Dermis microvascular lymphatic vessel endothelial cell (primary cell): ENCODE results near the gene KDM4C. TPM values are rescaled to one million over a fixed set of nuclear protein-coding genes. Genes with fewer than 3 reads are reported as not detected.

Experiments used
- DNase-seq, 2 donors: peaks; one replicate each; pipeline versions ENCODE4 v3.0.0 to v3.0.0-alpha.2; 2010; ENCODE audit warnings: low read depth in 2 of 2
- total RNA-seq: library from RNA; depleted of rRNA; stranded (reverse); fragments of >200 nt; gene quantifications from 2 replicates; pipeline ENCODE4 v1.2.1, GENCODE V29; 2014

KDM4C gene
- total RNA-seq, 1 donor from 2014 or later, result 16.0 TPM

- DNase-seq, result no peak
Observed at GRCh38 chr9:7135735-7136134, 378.0 kb downstream of the KDM4C start.

DNA sequence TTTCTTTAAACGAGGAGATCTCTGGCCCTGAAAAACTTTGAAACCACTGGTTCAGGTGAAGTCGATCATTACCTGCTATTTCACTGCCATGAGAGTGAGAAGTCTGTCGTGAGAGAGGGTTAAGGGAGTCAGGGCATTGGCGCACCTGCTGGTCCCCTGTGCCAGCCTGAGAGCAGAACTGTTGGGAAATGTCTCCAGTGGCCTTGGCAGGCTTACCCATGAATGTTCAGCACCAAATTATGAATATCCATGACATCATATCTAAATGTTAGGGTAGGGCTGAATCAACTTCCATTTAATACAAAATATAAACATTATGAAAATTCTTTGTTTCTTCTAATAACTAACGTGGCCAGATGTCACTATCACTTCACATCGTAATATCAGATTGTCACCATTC, 379.3 kb downstream of the KDM4C start:
- DNase-seq, result no peak

DNA sequence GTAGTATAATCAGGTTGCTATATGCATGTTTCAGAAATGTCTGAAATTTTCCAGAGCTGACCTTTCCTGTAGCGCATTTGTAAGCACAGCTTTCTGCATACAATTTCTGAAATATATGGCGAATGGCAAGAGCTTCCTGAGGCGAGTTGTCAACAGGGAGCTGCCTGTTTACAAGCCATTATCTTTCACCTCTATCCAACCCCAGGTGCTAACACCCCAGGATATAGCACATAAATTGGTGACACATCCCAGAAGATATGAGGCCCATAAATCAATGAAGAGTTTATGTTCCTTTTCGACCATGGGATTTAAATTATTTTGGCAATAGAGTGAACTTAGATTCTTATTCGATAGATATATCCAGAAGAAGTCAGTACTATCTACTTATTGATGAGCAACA, 379.8 kb downstream of the KDM4C start:
- no peak for DNase-seq

DNA sequence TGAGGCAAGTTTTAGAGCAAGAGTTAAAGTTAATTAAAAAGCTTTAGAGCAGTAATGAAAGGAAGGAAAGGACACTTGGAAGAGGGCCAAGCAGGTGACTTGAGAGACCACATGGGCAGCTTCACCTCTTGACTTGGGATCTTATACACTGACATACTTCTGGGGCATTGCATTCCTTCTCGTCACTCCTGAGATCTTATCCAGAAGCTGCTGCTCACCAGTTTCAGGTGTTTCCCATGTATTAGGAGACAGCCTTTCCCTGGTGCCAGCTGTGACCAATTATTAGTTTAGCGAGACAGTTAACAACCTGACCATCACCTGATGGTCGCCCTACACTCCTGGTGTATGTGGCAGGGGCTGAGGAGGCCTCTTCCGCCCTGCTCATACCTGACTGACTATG, 382.1 kb downstream of the KDM4C start:
- no peak for DNase-seq

DNA sequence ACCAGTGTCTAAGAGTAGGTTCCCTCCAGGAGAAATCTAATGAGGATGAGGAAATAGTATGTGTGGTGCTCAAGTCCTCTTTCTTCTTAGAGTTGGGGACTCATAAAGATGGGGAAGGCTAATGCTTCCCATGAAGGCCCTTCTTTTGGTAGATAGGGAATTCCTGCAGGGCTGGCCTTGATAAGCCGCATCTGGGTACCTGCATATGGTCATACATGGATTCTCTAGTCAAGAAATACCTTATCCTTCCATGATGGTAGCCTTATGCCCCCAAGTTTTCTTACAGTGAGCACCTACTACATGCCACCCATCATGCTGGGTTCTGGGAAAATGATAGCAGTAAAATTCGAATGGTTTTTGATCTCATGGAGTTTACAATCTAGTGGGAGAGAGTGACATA, 382.6 kb downstream of the KDM4C start:
- DNase-seq, result no peak

- no peak for DNase-seq
Observed at GRCh38 chr9:7143645-7144200, 385.9 kb downstream of the KDM4C start.

- no peak for DNase-seq
Observed at GRCh38 chr9:7144265-7145046, 386.7 kb downstream of the KDM4C start.

DNA sequence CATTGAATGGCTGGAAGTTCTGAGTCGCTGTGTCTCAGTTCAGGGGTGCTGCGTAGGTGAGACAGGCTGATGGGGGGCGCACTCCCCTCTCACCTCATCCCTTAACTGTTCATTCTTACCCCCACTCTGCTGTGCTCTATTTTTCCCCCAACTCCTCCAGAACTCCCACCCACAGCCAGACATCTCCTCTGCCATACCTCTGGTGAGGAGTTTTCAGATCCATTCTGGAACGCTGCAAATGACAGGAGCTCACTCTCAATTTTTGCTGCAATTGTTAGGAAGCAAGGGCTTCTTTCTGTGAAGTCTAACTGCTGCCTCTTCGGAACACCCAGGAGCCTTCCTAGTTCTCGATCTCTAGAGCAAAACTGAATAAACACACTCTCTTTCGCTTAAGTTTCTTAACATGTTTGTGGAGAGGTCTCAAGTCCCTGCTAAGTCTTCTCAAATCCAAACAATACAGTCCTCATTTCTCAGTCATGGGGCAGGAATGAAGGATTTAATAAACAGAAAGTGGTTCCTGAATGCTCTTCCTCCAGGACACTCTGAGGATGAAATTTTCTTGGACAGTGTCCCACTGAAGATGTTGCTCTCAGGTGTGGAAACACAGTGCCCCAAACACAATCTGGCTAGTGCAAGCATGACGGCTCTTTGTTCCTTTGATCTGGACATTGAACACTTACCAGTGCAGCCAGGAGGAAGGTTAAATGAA, 387.7 kb downstream of the KDM4C start:
- DNase-seq, result no peak

DNA sequence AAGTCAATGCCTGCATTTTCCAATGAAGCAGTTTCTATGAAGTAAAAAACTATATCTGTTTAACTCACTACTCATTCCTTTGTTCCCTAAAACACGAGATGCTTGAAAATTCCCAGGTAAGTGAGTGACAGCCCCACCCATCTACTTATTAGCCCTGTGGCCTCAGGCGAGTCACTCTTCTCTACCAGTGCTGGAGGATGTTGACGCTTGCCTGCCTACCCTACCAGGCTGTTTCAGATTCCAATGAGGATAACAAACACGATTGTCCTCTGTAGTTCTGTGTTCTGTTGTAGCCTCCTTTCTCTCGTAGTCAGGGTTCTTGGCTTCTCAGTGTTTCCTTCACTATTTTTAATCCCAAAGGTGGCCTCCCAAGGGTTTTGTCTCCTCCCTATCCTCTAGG, 388.8 kb downstream of the KDM4C start:
- DNase-seq, result no peak

GRCh38 chr9:7147121-7148090, 389.6 kb downstream of the KDM4C start:
- DNase-seq, result no peak

DNA sequence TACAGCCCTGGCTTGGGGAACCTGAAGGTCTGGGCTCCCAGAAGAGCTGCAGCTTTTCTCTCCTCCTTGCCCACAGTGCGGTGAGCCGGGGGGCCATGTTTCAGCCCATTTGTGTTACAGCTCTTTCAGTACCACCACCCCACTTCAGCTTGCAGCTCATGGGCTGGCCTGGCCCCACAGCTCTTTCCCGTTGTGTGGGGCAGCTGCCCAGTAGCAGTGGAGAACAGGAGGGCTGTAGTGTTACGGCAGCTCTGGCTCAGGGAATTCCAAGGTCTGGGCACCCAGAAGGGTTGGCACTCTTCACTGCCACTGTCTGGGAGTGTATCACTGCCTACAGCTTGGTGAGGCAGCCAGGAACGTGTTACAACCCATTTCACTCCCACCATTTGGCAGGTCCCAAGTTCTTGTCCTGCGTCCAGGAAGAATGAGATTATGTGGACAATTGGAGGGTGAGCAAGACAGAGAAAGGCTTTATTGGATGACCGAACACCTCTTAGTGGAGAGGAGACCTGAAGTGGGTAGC, 390.5 kb downstream of the KDM4C start:
- no peak for DNase-seq

- no peak for DNase-seq
Observed at GRCh38 chr9:7149258-7149657, 391.5 kb downstream of the KDM4C start.

DNA sequence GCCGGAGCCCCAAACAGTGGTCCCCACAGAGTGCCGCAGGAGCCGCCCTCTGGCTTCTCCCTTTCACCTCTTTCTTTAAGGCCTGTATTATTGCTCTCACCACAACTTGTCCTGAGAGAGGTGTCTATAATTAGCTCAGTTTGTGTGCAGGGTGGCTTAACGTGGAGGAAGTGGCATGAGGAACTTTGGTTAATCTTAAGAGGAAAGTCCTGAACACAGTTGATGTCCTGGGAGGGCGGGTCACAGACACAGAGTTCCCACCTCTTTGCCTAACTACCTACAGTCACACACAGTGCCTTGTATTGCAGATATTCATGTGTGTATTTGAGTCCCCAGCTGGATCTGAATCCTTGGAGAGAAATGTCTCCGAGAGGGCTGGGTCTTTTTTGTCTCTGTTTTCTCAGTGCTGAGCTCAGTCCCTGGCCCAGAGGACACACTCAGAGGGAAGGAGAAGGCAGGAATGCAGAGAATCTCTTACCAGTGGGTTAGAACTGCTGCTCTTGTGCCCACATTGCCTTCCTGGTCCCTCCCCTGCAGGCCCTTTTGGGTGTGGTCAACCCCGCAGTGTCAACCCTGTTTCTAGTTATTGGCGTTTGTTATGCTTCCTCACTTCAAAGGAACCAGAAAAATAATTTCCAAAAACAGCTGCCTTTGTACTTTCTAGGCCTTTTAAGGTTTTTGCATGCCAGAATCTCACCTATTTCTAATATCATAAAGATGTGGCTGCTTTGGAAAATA, 392.5 kb downstream of the KDM4C start:
- no peak for DNase-seq

DNA sequence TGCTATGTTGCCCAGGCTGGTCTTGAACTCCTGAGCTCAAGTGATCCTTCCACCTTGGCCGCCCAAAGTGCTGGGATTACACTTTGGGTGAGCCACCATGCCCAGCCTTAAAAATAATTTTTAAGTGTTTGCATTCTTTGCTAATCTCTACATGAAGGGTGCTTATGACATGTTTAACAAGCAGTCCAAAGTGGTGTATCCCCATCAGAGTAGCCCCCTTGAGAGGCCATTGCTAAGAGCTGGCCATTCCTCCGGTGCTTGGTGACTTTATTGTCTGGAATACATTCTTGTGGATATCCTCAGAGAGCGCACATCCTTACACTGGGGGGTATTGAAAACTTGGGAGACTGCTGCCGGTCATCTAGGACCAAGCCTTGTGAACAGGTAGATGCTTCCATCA, 395.4 kb downstream of the KDM4C start:
- DNase-seq, result no peak

DNA sequence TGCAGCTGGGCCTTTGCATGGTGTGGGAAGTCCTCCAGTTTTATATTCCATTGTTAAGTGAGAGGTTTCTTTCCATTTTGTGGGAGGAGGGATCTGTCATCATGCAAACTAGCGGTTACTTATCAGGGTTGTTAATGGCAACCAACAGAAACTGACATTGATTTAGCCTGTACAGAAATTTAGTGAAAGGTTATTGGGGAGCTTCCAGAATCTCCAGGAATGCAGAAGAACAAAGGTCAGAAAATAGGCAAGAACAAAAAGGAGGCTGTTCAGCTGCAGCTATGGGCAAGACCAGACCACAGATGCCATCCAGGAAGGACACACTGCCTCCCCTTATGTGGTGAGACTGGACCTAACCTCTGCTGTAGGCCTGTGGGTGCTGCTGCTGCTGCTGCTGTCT, 395.8 kb downstream of the KDM4C start:
- no peak for DNase-seq

DNA sequence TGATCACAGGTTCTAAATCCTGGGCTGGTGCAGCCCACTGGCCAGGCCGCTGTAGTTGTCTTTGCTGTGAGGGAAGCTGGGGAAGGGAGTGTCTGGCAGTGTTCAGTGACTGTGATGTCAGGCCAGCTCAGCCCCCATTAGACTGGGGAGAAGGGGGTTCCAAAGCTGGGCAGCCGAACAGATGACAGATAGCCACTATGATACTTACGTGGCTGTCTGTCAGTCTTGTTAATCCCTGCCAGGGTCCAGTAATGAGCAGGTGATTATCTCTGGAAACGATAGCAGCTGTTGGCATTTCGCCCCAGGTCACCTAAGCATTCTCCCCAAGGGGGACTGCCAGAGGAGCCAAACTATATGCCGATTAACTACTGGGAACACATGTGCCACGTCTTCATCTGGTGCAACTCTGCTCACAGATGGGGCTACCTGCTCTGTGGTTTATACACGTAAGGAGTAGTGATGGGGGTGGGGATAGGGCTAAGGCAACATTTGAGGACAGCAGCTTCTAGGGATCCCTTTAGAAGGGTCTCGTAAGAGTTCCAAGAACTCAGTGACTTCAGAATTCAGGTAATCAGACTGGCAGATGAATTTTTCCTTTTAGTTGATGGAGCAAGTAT, 396.3 kb downstream of the KDM4C start:
- DNase-seq, result no peak

- DNase-seq, result no peak
Observed at GRCh38 chr9:7154650-7155049, 396.9 kb downstream of the KDM4C start.

- DNase-seq, result no peak
Observed at GRCh38 chr9:7161469-7161868, 403.7 kb downstream of the KDM4C start.

DNA sequence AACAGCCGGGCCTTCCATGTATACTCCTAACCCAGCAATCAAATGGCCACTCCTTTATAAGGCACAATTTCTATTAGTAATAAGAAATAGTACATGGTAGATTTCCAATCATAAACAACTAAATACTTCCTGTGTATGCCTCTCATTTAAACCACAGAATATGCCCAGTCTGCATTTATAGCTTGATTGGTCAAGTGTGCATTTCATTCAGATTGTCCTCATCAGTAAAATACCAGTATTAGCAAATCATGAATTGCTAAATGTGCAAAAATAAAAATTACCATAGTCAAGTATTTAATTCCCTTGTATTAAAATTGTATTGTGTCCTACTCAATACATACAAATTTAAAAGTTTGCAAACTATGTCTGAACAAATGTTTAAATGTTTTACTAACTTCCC, 406.2 kb downstream of the KDM4C start:
- DNase-seq, result no peak
